Glutamatergic neuron (in vitro differentiated cells): ENCODE data around the gene RPS6KA2. TPM values are rescaled to one million over a fixed set of nuclear protein-coding genes. Genes with fewer than 3 reads are reported as not detected.

ENCODE experiments used
- DNase-seq: peaks from one replicate; pipeline ENCODE4 v3.0.0; 2022
- H3K27ac Mint-ChIP-seq: one replicate; pipeline ENCODE4 v1.8.0; 2020; ENCODE audit warnings: mild to moderate bottlenecking, mixed read lengths, inconsistent platforms; ENCODE audit not compliant: unreplicated experiment
- H3K27me3 Mint-ChIP-seq: one replicate; pipeline ENCODE4 v1.8.0; 2020; ENCODE audit warnings: mild to moderate bottlenecking, moderate library complexity, mixed read lengths, inconsistent platforms; ENCODE audit not compliant: unreplicated experiment
- H3K36me3 Mint-ChIP-seq: one replicate; pipeline ENCODE4 v1.8.0; 2020; ENCODE audit warnings: mild to moderate bottlenecking, mixed read lengths, inconsistent platforms; ENCODE audit not compliant: unreplicated experiment
- H3K4me1 Mint-ChIP-seq: one replicate; pipeline ENCODE4 v1.8.0; 2020; ENCODE audit warnings: mild to moderate bottlenecking, low read depth, mixed read lengths, inconsistent platforms; ENCODE audit not compliant: unreplicated experiment
- H3K4me3 Mint-ChIP-seq: one replicate; pipeline ENCODE4 v1.8.0; 2020; ENCODE audit warnings: mild to moderate bottlenecking, mixed read lengths, inconsistent platforms; ENCODE audit not compliant: unreplicated experiment
- H3K9me3 Mint-ChIP-seq: one replicate; pipeline ENCODE4 v1.8.0; 2020; ENCODE audit warnings: mild to moderate bottlenecking, moderate library complexity, mixed read lengths, inconsistent platforms; ENCODE audit not compliant: unreplicated experiment
- CTCF ChIP-seq: fragments of 200-600 bp; sonication (generic); IDR thresholded peaks from one replicate; pipeline ENCODE4 v1.5.0; 2021; ENCODE audit not compliant: partially characterized antibody, unreplicated experiment
- total RNA-seq: library from RNA; stranded (reverse); fragmentation: NEBNext Ultra II Directional; extraction: Animal tissue kit (Norgen Biotek cat#: 25700); gene quantifications from one replicate; pipeline ENCODE4 v1.2.1, GENCODE V29; 2021; ENCODE audit not compliant: unreplicated experiment

The RPS6KA2 gene
- total RNA-seq, 1 donor from 2014 or later = 109 TPM

DNA sequence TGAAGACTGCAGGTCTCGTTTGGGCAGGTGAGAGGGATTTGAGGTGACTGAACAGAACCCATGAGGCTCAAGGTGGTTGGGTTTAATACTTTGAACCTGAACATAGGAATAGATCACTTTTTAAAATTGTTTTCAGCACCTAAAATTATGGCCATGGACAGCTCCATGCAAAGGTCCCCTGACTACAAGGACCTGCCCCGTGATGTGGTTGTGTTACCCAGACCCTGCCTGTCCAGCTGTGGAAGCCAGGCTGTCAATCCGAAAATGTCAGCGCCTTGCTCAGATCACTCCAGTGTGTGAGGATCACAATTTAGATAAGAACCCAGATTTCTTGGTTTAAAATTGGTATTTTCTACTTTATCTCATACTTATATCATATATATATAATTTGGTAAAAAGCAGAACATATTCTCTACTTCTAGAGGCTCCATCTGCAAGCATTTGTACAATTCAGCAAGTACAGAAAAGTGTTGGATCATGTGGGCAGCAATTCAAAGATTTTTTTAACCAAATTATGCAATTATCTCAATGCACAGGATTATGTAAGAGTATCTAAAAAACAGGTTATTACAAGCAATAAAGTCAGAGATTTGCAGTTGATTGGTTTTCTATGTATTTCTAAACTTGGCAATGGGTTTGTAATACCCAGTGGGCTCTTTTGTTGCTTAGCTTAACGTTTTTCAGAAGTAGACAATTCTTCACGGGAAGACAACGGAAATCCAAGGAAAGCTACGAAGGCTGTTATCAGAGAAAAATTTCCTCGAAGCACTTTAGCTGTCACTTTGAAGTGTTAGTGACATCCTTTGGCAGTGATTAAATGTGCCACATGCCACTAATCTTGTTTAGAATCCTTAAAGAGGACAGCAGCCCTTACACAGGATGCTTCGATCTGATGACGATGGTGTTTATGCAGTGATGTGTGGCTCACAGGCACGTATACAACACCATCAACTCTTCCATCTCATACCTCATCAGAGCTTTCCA is 24.1 kb upstream of the RPS6KA2 start:
- H3K4me3 Mint-ChIP-seq = no peak overlapping the region
- no peak for DNase-seq
- no peak overlapping the region for H3K27ac Mint-ChIP-seq
- no peaks in the 10 kb centered on the region for H3K9me3 Mint-ChIP-seq
- no peaks in the 10 kb centered on the region for H3K27me3 Mint-ChIP-seq
- H3K36me3 Mint-ChIP-seq = no peaks in the 10 kb centered on the region
- peaks cover 2% of the 10 kb centered on the region for H3K4me1 Mint-ChIP-seq
- no peak for TF ChIP-seq CTCF

- DNase-seq = no peak
- H3K27ac Mint-ChIP-seq = no peak overlapping the region
- no peaks in the 10 kb centered on the region for H3K36me3 Mint-ChIP-seq
- no peak overlapping the region for H3K4me3 Mint-ChIP-seq
- H3K4me1 Mint-ChIP-seq = peaks cover 2% of the 10 kb centered on the region
- no peaks in the 10 kb centered on the region for H3K27me3 Mint-ChIP-seq
- H3K9me3 Mint-ChIP-seq = no peaks in the 10 kb centered on the region
- no peak for TF ChIP-seq CTCF
Measured at GRCh38 chr6:166650047-166650446, 23.0 kb upstream of the RPS6KA2 start.

DNA sequence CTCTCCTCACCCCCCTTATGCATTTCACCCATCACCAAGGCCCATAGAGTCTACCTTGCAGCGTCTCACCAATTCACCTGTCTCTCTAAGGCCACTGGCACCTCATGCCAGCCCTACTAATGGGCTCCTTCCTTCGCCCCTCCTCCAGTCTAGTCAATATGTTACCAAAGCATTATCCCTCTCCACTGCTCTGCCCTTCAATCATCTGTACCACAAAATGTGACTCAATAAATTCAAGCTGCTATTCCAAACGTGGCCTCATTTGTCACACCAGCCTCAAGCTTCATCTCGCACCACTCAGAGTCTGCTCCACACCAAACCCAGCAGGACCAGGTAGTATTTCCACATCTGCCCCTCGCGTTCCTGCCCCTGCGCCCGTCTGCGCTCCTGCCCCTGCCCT is 21.8 kb upstream of the RPS6KA2 start:
- H3K4me1 Mint-ChIP-seq = peaks cover 2% of the 10 kb centered on the region
- no peak overlapping the region for H3K27ac Mint-ChIP-seq
- no peak for TF ChIP-seq CTCF
- no peak for DNase-seq
- H3K4me3 Mint-ChIP-seq = no peak overlapping the region
- no peaks in the 10 kb centered on the region for H3K36me3 Mint-ChIP-seq
- no peaks in the 10 kb centered on the region for H3K27me3 Mint-ChIP-seq
- H3K9me3 Mint-ChIP-seq = no peaks in the 10 kb centered on the region

DNA sequence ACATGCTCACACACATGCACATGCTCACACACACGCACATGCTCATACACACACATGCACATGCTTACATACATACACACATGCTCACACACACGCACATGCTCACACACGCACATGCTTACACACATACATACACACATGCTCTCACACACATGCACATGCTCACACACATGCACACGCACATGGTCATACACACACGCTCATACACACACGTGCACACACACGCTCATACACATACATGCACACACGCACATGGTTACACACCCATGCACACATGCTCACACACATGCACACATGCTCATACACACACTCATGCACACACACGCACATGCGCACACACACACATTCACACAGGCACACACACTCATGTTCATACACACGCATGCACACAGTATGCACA is 20.8 kb upstream of the RPS6KA2 start:
- TF ChIP-seq CTCF = no peak
- Mint-ChIP-seq H3K27me3 (no peaks in the 10 kb centered on the region), H3K4me3 (no peak overlapping the region), H3K27ac (no peak overlapping the region), H3K4me1 (peaks cover 2% of the 10 kb centered on the region), H3K9me3 (no peaks in the 10 kb centered on the region), H3K36me3 (no peaks in the 10 kb centered on the region)
- no peak for DNase-seq

DNA sequence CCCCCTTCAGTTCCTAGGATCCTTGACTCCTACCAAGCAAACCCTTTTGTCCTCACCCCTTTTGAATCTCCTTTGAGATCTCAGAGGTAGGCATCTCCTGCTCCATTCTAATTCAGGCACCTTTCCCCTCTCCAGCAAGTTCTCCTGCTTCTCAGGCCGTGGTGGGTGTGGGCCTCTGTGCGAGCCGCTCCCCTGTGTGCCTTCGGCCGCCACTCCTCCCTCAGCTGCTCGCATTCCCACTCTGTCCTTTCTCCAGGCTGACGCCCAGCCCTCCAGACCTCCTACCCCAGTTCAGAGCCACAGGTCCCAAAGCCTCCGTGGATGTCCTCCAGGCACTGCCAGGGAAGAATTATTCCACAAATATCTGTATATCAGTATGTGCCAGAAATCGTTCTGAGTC is 19.7 kb upstream of the RPS6KA2 start:
- Mint-ChIP-seq H3K27me3 (no peaks in the 10 kb centered on the region), H3K9me3 (no peaks in the 10 kb centered on the region), H3K4me1 (no peaks in the 10 kb centered on the region), H3K4me3 (no peak overlapping the region), H3K36me3 (no peaks in the 10 kb centered on the region), H3K27ac (no peak overlapping the region)
- no peak for TF ChIP-seq CTCF
- DNase-seq = no peak
